Stimulated activated CD8-positive, alpha-beta memory T cell treated with anti-CD3 and anti-CD28 coated beads, Interleukin-7, amount 100 ng/mL, for 48 hours (primary cell): ENCODE results near the gene FSHB.
"Not testable (repeated sequence)": the region's sequence is repeated elsewhere in the genome, so short reads cannot be mapped to it uniquely, and the experiment has no call there.

Source experiments
- DNase-seq, 2 donors: peaks; one replicate each; pipeline ENCODE4 v3.0.0-alpha.2; 2020; ENCODE audit warnings: low read depth in 1 of 2; ENCODE audit errors: extremely low read depth in 1 of 2

The FSHB gene

GRCh38 chr11:30261821-30262220, 31.0 kb downstream of the FSHB start:
- DNase-seq: no peak

GRCh38 chr11:30268638-30269037, 37.8 kb downstream of the FSHB start:
- not testable (repeated sequence) for DNase-seq

DNA sequence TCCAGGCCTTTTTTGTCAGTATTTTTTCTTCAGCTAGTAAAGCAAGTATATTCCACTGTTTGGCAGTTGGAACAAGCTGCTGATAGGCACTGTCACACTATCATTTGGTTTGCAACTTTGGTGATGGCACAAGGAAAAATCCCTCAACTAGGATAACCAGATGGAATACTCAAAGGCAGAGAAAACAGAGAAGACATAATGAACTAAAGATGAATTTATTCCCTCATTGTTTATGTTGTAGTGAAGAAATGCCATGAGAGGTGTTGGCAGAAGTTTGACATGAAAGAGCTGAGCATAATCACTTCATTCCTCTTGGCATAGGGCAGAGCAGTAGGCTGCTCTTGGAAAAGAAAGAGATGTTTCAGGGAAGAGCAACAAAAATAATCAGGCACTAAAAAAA, 39.9 kb downstream of the FSHB start:
- DNase-seq: no peak

DNA sequence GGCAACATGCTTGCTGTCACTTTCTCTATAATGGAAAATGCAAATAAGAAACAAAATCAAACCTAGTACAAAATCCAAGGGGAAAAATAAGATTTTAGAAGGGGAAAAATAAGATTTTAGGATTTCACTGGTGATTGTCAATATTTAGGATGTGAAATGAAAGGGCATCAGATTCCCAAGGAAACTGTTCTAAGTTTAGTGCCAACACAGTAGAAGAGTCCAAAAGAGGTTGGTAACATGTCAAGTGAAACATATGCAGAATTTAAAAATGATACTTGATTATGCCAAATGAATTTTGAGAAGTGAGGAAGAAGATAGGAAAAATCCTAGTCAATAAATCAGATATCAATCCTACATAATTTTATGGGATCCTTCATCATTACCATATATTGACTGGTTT, 46.4 kb downstream of the FSHB start:
- DNase-seq: no peak

DNA sequence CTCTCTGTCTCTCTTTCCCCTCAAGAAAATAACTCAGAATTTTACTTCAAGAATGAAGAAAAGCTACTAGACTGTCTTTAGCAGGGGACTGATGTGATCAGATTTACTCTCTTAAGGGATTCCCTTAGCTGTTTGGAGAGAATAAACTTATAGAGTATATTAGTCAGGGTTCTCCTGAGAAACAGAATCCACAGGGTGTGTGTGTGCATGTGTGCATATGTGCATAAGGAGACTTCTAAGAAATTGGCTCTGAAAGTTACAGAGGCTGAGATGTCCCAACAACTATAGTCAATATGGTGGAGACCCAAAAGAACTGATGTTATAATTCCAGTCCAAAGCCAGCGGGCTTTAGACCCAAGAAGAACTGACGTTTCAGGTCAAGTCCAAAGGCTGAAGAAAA, 49.0 kb downstream of the FSHB start:
- no peak for DNase-seq

DNA sequence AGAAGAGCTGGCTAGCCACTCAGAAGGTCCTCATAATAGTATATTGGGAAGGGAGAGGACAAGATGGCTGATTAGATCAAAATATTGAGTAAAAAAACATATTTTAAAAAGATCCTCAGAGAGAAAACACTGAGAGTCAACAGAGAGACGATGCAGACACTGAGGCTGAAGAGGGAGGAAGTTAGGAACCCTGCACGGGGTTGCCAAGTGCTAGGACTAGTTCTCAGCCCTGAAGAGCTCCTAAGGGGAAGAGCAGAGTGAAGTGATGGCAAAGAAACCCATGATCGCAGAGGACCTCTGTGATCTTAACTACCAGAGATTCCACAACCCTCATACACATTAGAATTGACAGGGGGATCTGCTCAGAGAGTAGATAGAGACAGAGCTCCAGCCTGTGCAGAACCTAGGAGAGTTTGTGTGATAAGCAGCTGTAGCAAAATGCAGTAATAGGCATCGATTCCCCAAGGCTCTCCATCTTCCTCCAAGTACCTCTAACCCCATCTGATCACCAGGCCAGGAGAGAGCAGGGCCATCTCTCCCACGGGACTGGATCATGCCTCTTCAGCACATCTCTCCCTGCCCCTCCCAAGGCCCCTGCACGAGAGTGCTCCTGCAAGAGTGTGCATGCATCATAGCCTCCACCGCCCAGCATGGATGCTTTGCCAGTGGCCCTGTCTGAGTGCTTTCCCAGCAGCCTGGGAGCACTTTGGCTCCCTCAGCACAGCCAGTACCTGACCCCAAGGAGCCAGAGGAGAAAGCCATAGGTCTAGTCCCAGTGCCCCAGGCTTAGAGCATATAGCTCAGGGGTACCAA, 50.9 kb downstream of the FSHB start:
- DNase-seq: no peak

GRCh38 chr11:30282289-30282631, 51.4 kb downstream of the FSHB start:
- peak in 1 of 2 donors; percentile 5 for DNase-seq
